ENCODE measurements around the gene PLG.

GRCh38 chr6:160750276-160750689 is 48.2 kb downstream of the PLG start:
- peak; percentile 42 for TF ChIP-seq CTCF (conservative IDR thresholded peaks at IDR 0.05; ENCODE audit: low read depth, low read length)
- no peak for TF ChIP-seq EZH2 (IDR thresholded peaks at IDR 0.05; ENCODE audit: borderline replicate concordance, low read depth, low read length, poor library complexity, severe bottlenecking)
